Left renal cortex interstitium (tissue), 4 donors: Measurements from ENCODE around the gene EGR1. TPM values are rescaled to one million over a fixed set of nuclear protein-coding genes. Genes with fewer than 3 reads are reported as not detected.
"Not testable (repeated sequence)": the region's sequence is repeated elsewhere in the genome, so short reads cannot be mapped to it uniquely, and the experiment has no call there.

ENCODE experiments used
- DNase-seq, 4 donors: peaks; one replicate each; pipeline ENCODE4 v3.0.0-alpha.2; 2013; ENCODE audit warnings: low read depth in 4 of 4, low spot score in 2 of 4, missing footprints in 1 of 4
- polyA plus RNA-seq, 4 donors: library from polyadenylated mRNA; unstranded; fragments of 120-200 nt; gene quantifications; one replicate each; pipeline ENCODE4 v1.2.1, GENCODE V29; 2013; ENCODE audit not compliant: insufficient read length in 4 of 4

EGR1 gene
- polyA plus RNA-seq, 4 donors = 24.0 to 445 (median 44.4) TPM

- DNase-seq = peak in 3 of 4 donors; percentile 34 to 53 (median 46)
These were observed 38.4 kb downstream of the EGR1 start for GRCh38 chr5:138503487-138504270.

GRCh38 chr5:138504799-138505198 is 39.5 kb downstream of the EGR1 start:
- DNase-seq = no peak

- no peak for DNase-seq
These were observed 41.4 kb downstream of the EGR1 start for GRCh38 chr5:138506370-138507306.

GRCh38 chr5:138507485-138507884 is 42.2 kb downstream of the EGR1 start:
- DNase-seq = not testable (repeated sequence)

- no peak for DNase-seq
These were observed 43.7 kb downstream of the EGR1 start for GRCh38 chr5:138508958-138509357.

GRCh38 chr5:138514021-138514420 is 48.7 kb downstream of the EGR1 start:
- no peak for DNase-seq

- DNase-seq = no peak
These were observed 50.4 kb downstream of the EGR1 start for GRCh38 chr5:138515556-138516245.

GRCh38 chr5:138517437-138517836 is 52.2 kb downstream of the EGR1 start:
- DNase-seq = no peak

Other genes with a start within 250 kb of the EGR1 start
- gene GFRA3, start 190.9 kb upstream of the EGR1 start, polyA plus RNA-seq = 1 to 10 TPM; 2.7 to 4.9 (median 3.7) TPM
- gene CDC25C, start 133.7 kb upstream of the EGR1 start, polyA plus RNA-seq = 1 to 10 TPM; 6.6 to 8.2 (median 7.6) TPM
- 10 to 100 TPM; 29.6 to 39.9 (median 31.8) TPM for gene FAM53C, start 127.2 kb upstream of the EGR1 start, polyA plus RNA-seq
- gene KDM3B, start 112.8 kb upstream of the EGR1 start, polyA plus RNA-seq = 10 to 100 TPM; 82.0 to 98.8 (median 93.8) TPM
- 10 to 100 TPM in 3 of 4 donors, 1 to 10 TPM in 1; 8.6 to 13.1 (median 12.3) TPM for gene REEP2, start 26.4 kb upstream of the EGR1 start, polyA plus RNA-seq
- gene ETF1, start 77.8 kb downstream of the EGR1 start, polyA plus RNA-seq = 10 to 100 TPM; 66.2 to 85.7 (median 73.0) TPM
- 100 to 1,000 TPM; 265 to 364 (median 315) TPM for gene HSPA9, start 109.9 kb downstream of the EGR1 start, polyA plus RNA-seq